Esophagus squamous epithelium (tissue), 5 donors: Measurements from ENCODE around the gene THBS1. TPM values are rescaled to one million over a fixed set of nuclear protein-coding genes. Genes with fewer than 3 reads are reported as not detected.

Experiments used
- DNase-seq: peaks from one replicate; lab custom pipeline; 2025; lab: John Stamatoyannopoulos, UW
- H3K27ac ChIP-seq, 4 donors: fragments of 200-600 bp; sonication (generic); one replicate each; pipeline ENCODE4 v1.5.1; 2016 to 2019; ENCODE audit warnings: mild to moderate bottlenecking in 1 of 4
- H3K27me3 ChIP-seq, 4 donors: fragments of 200-600 bp; sonication (generic); 1 replicate in 3 of 4; 2 replicates in 1 of 4; pipeline versions ENCODE4 v1.5.1 to v1.6.0; 2017 to 2021; ENCODE audit warnings: antibody characterized with exemption in 1 of 4
- H3K36me3 ChIP-seq, 3 donors: fragments of 200-600 bp; sonication (generic); one replicate each; pipeline ENCODE4 v1.5.1; 2016 to 2019
- H3K4me1 ChIP-seq, 3 donors: fragments of 200-600 bp; sonication (generic); one replicate each; pipeline ENCODE4 v1.5.1; 2017 to 2019
- H3K4me3 ChIP-seq, 4 donors: fragments of 200-600 bp; sonication (generic); 1 replicate in 3 of 4; 2 replicates in 1 of 4; pipeline ENCODE4 v1.5.1; 2016 to 2019; ENCODE audit warnings: mild to moderate bottlenecking in 2 of 4, moderate library complexity in 1 of 4
- H3K9me3 ChIP-seq, 3 donors: fragments of 200-600 bp; sonication (generic); one replicate each; pipeline ENCODE4 v1.5.1; 2016 to 2019
- POLR2A ChIP-seq, 4 donors: fragments of 450-650 bp; IDR thresholded peaks; one replicate each; pipeline ENCODE4 v1.6.1; 2017; ENCODE audit warnings: antibody characterized with exemption in 4 of 4, mild to moderate bottlenecking in 4 of 4, moderate library complexity in 3 of 4
- WGBS, 2 donors: methylation state at CpG; one replicate each; pipeline ENCODE4 v1.1.5; 2018; 5-methylcytosine and 5-hydroxymethylcytosine counted together
- intact Hi-C: fragments of 100-400 bp; cut with DNase I; formaldehyde crosslinking; loops from one replicate; pipeline ENCODE4 v1.15.0; 2022
- total RNA-seq, 4 donors: library from RNA; depleted of rRNA; stranded (reverse); fragments of >200 nt; gene quantifications; one replicate each; pipeline ENCODE4 v1.1.0, GENCODE V29; 2016
- TF ChIP-seq, protein P1 (sequence below), 6 experiments: fragments of 450-650 bp in 4 of 6; fragments of 200-600 bp in 2 of 6; sonication (generic) in 2 of 6; IDR thresholded peaks; one replicate each; pipeline ENCODE4 v1.5.1; 2016 to 2019; ENCODE audit warnings: antibody characterized with exemption in 6 of 6, mild to moderate bottlenecking in 4 of 6, moderate library complexity in 4 of 6
- donor health status: DM: yes; HTN: yes; CAD: no.

THBS1 gene
- total RNA-seq, 4 donors from 2014 or later, result 6.3 to 110 (median 63.8) TPM

DNA sequence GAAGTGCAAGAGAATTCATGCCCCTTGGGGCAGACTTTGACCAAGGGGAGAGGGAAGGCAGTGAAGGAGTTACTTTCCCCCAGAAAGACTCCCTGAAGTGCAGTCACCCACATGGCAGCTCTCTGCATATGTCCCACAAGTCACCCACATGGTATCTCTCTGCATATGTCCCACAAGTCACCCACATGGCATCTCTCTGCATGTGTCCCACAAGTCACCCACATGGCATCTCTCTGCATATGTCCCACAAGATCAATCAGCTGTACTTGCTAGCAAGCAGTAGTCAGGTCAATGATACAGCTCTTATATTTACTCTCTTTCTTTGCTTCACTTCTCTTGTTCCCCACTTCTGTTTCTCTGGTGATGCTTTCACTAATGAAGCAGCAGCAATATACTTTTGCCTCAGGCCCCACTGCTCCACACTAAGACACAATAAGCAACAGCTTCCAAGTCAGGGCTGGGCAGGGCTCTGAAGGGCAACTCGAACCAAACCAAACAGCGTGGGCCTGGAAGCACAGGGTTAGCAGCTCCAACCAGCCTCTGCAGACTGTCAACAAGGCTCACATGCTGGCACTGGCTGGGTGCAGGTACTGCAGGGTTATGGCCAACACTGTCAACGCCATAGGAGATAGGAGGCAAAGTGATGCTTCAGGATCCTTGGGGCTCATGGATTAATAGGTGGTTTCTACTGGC, 46.7 kb downstream of the THBS1 start:
- H3K9me3 ChIP-seq, result no peaks in the 10 kb centered on the region
- TF ChIP-seq POLR2A (IDR thresholded peaks at IDR 0.05), result no peak
- TF ChIP-seq, protein P1, sequence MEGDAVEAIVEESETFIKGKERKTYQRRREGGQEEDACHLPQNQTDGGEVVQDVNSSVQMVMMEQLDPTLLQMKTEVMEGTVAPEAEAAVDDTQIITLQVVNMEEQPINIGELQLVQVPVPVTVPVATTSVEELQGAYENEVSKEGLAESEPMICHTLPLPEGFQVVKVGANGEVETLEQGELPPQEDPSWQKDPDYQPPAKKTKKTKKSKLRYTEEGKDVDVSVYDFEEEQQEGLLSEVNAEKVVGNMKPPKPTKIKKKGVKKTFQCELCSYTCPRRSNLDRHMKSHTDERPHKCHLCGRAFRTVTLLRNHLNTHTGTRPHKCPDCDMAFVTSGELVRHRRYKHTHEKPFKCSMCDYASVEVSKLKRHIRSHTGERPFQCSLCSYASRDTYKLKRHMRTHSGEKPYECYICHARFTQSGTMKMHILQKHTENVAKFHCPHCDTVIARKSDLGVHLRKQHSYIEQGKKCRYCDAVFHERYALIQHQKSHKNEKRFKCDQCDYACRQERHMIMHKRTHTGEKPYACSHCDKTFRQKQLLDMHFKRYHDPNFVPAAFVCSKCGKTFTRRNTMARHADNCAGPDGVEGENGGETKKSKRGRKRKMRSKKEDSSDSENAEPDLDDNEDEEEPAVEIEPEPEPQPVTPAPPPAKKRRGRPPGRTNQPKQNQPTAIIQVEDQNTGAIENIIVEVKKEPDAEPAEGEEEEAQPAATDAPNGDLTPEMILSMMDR (IDR thresholded peaks at IDR 0.05), result no peak
- peaks cover 15 to 53% (median 28%) of the 10 kb centered on the region in 3 donors for H3K4me1 ChIP-seq
- DNase-seq, result no peak
- intact Hi-C loops, result no loop called here
- H3K4me3 ChIP-seq, result no peak overlapping the region
- H3K27ac ChIP-seq, result peak overlapping the region in 1 of 4 donors; percentile 40
- no peaks in the 10 kb centered on the region for H3K27me3 ChIP-seq
- WGBS, 2 donors, result 80 to 93% methylated on average over 2 to 3 of the region's 3 CpGs
- no peaks in the 10 kb centered on the region for H3K36me3 ChIP-seq

DNA sequence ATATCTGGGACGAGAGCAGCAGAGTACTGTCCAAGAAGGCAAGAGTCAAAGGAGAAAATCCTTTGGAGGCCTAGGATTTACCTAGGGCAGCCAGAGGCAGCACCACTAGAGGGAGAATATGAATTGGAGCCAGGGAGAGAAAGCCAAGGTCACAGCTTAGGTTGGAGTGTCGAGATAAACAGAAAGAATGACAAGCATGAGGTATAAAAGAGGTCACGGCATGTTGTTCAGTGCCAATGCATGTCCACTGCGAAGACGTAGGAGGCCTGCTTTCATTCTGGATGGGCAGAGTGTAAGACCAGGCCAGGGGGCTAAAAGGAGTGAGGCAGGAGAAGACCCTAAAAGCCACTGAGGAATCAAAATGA, 47.2 kb downstream of the THBS1 start:
- intact Hi-C loops, result no loop called here
- whole genome bisulfite sequencing, 2 donors, result 78 to 83% methylated on average over 5 of the region's 5 CpGs

DNA sequence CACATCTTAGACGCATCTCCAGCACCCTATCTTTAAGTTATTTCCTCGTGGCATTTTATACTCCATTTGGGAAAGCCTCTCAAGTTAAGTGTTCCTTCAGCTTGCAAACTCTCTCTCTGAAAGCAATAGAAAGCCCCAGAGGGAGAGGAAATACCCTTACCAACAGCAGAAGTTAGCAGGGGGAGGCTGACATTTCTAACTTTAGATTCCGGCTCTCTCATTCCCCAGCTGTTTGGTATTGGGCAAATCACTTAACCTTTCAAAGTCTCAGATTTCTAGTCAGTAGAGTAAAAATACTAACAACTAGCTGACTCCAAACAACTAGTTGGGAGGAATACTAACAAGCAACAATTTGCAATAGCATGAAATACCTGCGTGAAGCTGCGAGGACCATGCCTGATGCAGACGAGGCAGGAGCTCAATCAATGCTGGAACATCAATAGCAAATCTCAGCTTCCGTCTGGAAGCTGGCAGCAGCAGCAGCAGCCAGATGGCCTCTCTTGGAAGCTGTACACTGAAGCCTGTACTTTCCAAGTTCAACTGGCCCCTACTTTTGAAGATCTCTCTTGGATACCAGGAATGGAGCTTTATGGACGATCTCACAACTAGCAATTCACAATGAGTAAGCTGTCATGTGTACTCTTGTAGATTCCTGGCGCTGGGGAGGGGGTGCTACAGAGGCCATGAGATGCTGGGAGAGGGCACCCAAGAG, 47.8 kb downstream of the THBS1 start:
- Histone ChIP-seq H3K4me3 (no peak overlapping the region), H3K27me3 (no peaks in the 10 kb centered on the region), H3K27ac (peak overlapping the region; percentile 31 to 65 (median 42)), H3K4me1 (peaks cover 15 to 53% (median 28%) of the 10 kb centered on the region in 3 donors), H3K9me3 (no peaks in the 10 kb centered on the region), H3K36me3 (no peaks in the 10 kb centered on the region)
- intact Hi-C loops, result no loop called here
- DNase-seq, result no peak
- TF ChIP-seq, protein P1 (IDR thresholded peaks at IDR 0.05), result no peak
- TF ChIP-seq POLR2A (IDR thresholded peaks at IDR 0.05), result no peak
- 64 to 71% methylated on average over 8 to 9 of the region's 9 CpGs for WGBS, 2 donors

More for the DNA sequence above, 47.2 kb downstream of the THBS1 start:
- Histone ChIP-seq H3K4me3 (no peak overlapping the region), H3K9me3 (no peaks in the 10 kb centered on the region), H3K4me1 (peaks cover 15 to 53% (median 28%) of the 10 kb centered on the region in 3 donors), H3K27me3 (no peaks in the 10 kb centered on the region), H3K36me3 (no peaks in the 10 kb centered on the region), H3K27ac (peak overlapping the region in 1 of 4 donors; percentile 40)
- DNase-seq, result no peak
- TF ChIP-seq, protein P1 (IDR thresholded peaks at IDR 0.05), result no peak
- TF ChIP-seq POLR2A (IDR thresholded peaks at IDR 0.05), result no peak

DNA sequence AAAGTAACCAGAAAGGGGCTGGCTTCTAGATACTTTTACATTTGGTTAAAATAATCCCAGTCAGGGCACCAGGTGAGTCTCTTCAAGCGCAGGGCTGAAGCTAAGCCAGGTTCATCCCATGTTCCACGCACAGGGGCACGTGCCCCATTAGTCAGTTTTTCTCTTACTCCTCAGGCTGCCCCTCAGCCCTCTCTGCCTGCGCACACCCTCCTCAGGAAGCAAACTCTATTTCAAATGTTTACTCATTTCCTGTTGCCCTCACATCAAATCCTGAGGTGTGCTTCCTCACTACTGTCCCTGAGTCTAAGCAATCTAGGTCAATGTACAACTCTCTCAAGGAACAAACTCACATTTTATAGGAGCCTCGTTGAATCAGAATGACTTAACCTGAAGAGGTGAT, 48.5 kb downstream of the THBS1 start:
- Histone ChIP-seq H3K27ac (peak overlapping the region in 3 of 4 donors; percentile 45 to 65 (median 47)), H3K27me3 (no peaks in the 10 kb centered on the region), H3K9me3 (no peaks in the 10 kb centered on the region), H3K4me1 (peaks cover 9 to 46% (median 26%) of the 10 kb centered on the region in 3 donors), H3K36me3 (no peaks in the 10 kb centered on the region), H3K4me3 (no peak overlapping the region)
- intact Hi-C loops, result no loop called here
- WGBS, 2 donors, result 46 to 57% methylated on average over 5 of the region's 5 CpGs
- no peak for DNase-seq
- TF ChIP-seq, protein P1 (IDR thresholded peaks at IDR 0.05), result no peak
- TF ChIP-seq POLR2A (IDR thresholded peaks at IDR 0.05), result peak in 1 of 4 donors; percentile 18

DNA sequence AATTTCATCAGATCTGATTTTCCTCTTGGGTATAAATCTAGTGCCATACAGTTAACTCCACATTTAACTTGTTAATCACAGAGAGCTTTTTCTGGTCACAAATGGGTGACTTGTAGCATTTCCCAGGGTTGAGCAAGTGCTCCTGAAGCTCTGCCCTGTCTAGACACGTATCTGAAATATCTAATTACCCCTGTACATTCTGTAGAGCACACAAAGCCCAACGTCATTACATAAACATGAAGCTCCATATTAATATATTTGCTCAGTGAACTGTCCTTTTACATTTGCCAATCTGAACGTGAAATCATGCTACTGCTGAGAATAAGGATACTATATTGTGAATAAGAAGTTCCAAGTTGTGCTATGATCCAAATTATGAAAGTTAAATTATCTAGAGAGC, 49.0 kb downstream of the THBS1 start:
- peak overlapping the region in 3 of 4 donors; percentile 45 to 65 (median 47) for H3K27ac ChIP-seq
- intact Hi-C loops, result no loop called here
- DNase-seq, result no peak

More for the DNA sequence above, 49.0 kb downstream of the THBS1 start:
- TF ChIP-seq POLR2A (IDR thresholded peaks at IDR 0.05), result no peak
- TF ChIP-seq, protein P1 (IDR thresholded peaks at IDR 0.05), result no peak
- WGBS, 2 donors, result 32 to 37% methylated on average over 3 of the region's 3 CpGs
- no peaks in the 10 kb centered on the region for H3K36me3 ChIP-seq
- H3K4me1 ChIP-seq, result peaks cover 6 to 41% (median 21%) of the 10 kb centered on the region in 3 donors
- no peaks in the 10 kb centered on the region for H3K27me3 ChIP-seq
- no peaks in the 10 kb centered on the region for H3K9me3 ChIP-seq
- no peak overlapping the region for H3K4me3 ChIP-seq
